EL (cell line): Measurements from ENCODE around the gene PIK3AP1.
A peak's percentile ranks its signal among the peaks of the same experiment; 100 is the strongest.
"Not testable (repeated sequence)": the region's sequence is repeated elsewhere in the genome, so short reads cannot be mapped to it uniquely, and the experiment has no call there.

Experiments used
- DNase-seq: peaks from one replicate; pipeline ENCODE4 v3.0.0-alpha.2; 2016

The PIK3AP1 gene, protein sequence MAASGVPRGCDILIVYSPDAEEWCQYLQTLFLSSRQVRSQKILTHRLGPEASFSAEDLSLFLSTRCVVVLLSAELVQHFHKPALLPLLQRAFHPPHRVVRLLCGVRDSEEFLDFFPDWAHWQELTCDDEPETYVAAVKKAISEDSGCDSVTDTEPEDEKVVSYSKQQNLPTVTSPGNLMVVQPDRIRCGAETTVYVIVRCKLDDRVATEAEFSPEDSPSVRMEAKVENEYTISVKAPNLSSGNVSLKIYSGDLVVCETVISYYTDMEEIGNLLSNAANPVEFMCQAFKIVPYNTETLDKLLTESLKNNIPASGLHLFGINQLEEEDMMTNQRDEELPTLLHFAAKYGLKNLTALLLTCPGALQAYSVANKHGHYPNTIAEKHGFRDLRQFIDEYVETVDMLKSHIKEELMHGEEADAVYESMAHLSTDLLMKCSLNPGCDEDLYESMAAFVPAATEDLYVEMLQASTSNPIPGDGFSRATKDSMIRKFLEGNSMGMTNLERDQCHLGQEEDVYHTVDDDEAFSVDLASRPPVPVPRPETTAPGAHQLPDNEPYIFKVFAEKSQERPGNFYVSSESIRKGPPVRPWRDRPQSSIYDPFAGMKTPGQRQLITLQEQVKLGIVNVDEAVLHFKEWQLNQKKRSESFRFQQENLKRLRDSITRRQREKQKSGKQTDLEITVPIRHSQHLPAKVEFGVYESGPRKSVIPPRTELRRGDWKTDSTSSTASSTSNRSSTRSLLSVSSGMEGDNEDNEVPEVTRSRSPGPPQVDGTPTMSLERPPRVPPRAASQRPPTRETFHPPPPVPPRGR

DNA sequence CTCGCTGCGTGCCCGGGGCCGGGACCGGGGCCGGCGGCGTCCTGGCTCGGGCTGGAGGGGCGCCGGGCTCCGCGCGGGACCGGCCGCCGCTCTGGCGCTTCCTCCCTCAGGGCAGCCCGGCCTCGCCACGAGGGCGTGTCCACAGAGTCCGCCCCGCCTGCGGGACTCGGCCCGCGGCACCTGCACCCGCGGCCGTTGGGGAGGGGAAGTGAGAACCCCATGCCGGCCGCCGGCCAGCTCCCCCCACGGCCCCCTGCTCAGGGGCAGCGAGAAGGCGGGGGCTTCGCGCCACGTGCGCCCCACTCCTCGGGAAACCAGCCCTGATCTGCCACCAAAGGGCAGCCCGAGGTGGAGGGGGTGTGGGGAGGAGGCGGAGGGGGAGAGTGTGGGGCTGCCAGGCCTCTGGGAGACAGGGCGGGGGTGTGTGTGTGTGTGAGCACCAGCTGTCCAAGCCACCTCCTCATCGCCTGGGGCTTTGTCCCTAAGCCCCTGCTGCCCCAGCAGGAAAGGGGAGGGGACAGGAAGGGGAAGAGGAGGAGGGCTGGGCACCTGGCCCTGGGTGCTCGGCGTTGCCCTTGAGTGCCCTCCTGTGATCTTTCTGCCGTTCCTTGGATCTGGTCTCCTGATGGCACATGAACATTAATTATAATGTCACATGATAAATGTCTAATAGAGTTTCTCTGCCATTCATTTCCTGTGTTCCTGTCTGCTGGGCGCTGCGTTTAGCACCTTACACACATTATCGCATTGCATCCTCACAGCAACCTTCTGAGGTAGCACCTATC lies at the start of gene PIK3AP1:
PIK3AP1 (minus strand) TSS at position 93 of the 785 bp plus-strand sequence. CDS start 120 bp downstream, outside the sequence.
- peak; percentile 32 for DNase-seq

DNA sequence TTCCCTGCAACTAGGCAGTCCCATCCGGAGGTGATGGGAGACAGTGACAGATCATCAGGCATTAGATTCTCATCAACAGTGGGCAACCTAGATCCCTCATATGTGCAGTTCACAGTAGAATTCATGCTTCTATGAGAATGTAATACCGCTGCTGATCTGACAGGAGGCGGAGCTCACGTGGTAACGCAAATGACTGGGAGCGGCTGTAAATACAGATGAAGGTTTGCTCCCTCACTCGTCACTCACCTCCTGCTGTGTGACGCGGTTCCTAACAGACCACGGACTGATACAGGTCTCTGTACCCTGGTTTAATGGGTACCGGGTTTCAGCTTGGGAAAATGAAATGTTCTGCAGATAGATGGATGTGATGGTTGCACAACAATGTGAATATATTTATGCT lies 47.8 kb upstream of the PIK3AP1 start:
- no peak for DNase-seq

DNA sequence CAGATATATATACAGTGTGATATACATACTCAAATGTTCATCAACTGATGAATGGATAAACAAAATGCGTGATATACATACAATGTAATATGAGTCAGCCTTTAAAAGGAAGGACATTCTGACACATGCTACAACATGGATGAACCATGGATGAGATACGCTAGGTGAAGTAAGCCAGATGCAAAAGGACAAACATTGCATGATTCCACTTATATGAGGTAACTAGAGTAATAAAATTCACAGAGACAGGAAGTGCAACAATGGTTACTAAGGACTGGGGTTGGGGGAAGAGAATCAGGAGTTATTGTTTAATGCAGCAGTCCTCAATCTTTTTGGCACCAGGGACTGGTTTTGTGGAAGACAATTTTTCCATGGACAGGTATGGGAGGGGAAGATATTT lies 47.3 kb upstream of the PIK3AP1 start:
- peak; percentile 20 for DNase-seq

DNA sequence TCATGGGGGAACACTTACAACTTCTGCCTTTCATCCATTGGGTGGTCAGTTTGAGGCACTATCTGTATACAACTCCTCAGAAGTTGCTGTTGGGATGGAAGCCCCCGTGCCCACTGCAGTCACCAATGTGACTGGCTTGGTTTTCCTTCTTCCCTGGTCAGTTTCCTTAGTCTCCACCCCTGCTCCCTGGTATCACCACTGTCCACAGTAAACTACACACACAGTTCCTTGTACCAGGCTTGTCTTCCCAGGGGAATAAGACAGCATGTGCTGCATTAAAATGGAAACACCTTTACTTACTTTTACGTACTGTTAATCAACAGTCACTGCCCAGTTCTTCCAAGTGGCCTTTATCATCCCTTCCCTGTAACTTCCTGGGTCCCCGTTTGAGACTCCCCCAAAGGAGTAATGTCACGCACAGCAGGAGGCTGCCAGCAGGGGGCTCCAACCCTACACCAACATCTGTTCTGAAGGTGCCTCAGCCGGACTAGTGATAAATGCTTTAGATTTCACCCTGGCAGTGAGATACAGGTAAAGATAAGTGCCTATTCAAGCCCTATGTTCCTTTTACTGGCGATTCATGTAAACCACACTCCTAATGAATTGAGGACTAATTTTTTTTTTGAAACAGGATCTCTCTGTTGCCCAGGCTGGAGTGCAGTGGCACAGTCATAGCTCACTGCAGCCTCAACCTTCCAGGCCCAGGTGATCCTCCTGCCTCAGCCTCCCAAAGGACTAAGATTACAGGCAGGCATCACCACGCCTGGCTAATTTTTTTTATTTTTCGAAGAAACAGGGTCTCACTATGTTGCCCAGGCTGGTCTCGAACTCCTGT lies 45.3 kb upstream of the PIK3AP1 start:
- peak; percentile 72 for DNase-seq

DNA sequence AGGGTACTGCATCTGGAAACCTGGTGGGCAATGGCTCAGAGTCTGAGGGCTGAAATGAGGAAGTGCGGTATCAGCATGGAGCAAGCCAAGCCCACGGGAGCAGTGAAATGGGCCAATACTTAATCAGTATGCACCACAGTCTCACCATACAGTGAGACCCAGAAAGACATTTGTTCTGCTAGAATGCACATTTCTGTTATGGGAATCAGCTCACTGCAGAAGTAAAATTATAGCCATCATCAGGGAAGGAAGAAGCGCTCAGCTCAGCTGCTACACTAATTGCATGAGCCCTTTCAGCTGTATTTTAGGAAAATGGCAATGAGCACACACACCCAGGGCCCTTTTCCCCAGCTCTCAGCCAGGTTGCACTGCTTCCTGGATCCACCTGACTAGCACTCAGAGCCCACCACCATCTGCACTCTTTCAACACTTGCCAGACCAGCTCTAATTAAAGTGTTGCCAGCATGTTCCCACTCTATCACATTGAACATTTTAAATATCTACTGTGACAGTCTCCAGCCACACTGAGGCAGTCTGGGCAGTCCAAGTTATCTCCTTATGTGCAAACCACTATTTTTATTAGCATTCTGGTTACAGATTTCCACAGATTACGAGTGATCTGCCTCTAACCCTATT lies 44.2 kb upstream of the PIK3AP1 start:
- DNase-seq: no peak

DNA sequence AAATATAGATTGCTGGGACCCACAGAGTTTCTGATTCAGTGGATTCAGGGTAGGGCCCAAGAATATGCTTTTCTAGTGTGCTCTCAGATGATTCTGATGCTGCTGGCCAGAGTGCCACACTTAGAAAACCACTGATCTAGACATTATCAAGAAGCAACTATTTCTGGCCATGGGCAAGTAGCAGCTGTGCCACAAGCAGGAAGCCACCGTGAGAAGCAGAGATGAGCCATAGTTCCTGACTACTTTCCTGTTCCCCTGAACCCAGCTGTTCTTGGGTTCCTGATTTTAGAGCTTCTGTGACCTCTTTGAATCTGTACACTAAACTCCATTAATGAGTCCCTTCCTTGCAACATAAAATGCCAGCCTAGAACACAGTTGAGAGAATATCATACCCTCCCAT lies 38.1 kb upstream of the PIK3AP1 start:
- DNase-seq: no peak

DNA sequence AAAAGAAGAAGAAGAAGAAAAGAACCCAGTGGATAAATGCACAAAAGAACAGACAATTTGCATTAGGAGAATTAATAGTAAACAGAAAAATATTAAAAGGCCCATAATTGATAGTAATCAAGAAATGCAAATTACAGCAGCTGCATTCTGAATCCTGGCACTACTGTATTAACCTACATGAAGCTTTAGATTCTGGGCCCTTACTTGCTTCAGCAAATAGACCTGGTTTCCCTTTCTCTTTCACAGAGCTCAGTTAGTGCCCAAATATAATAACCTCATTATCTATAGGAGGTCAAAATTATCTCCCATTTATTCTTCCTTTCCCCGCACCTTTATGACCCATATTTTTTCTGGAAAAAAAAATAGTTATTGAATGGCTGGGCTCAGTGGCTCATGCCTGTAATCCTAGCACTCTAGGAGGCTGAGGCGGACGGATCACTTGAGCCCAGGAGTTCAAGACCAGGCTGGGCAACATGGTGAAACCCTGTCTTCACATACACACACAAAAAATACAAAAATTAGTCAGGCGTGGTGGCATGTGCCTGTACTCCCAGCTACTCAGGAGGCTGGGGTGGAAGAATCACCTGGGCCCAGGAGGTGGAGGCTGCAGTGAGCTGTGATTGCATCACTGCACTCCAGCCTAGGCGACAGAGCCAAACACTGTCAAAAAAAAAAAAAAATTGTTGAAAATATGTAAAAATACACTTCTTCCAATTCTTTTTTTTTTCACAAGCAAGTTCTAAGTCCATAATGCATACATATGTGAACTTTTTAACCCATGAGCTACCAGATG lies 36.0 kb upstream of the PIK3AP1 start:
- no peak for DNase-seq

DNA sequence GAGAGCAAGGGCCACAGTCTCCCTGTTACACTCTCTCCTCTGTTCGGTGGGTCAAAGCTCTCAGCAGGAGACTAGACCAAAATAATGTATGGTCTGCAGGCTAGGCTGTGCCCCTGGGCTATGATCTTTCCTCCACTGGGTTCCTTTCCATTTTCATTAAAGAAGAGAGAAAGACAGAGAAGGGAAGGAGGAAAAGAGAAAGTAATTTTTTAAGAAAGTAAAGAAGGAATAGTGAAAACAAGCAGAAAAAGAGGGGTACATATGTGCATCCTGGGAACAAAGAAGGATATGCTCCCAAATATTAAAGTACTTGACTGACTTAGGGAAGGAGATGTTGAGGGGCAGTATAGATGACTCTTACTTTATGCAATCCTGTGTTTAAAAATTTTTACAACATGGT lies 33.6 kb upstream of the PIK3AP1 start:
- no peak for DNase-seq

DNA sequence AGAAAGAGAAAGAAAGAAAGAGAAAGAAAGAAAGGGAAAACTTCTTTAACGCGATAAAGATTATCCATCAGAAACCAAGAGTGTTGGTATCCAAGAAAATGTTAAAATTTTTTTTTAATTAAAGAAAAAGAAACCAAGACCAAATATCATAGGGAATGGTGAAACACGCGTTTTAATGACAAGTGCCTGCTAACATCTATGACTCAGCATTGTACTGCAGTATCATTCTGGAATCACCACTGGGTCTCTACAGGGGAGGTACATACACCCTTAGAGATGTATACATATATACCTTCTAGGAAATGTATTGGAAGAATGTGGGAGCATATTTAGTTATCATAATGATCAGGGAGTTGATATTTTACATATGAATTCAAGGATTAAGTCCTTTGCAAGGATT lies 32.1 kb upstream of the PIK3AP1 start:
- no peak for DNase-seq

DNA sequence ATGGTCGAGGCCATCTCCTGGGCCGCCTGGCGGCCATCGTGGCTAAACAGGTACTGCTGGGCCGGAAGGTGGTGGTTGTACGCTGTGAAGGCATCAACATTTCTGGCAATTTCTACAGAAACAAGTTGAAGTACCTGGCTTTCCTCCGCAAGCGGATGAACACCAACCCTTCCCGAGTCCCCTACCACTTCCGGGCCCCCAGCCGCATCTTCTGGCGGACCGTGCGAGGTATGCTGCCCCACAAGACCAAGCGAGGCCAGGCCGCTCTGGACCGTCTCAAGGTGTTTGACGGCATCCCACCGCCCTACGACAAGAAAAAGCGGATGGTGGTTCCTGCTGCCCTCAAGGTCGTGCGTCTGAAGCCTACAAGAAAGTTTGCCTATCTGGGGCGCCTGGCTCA lies 30.0 kb upstream of the PIK3AP1 start:
- not testable (repeated sequence) for DNase-seq

DNA sequence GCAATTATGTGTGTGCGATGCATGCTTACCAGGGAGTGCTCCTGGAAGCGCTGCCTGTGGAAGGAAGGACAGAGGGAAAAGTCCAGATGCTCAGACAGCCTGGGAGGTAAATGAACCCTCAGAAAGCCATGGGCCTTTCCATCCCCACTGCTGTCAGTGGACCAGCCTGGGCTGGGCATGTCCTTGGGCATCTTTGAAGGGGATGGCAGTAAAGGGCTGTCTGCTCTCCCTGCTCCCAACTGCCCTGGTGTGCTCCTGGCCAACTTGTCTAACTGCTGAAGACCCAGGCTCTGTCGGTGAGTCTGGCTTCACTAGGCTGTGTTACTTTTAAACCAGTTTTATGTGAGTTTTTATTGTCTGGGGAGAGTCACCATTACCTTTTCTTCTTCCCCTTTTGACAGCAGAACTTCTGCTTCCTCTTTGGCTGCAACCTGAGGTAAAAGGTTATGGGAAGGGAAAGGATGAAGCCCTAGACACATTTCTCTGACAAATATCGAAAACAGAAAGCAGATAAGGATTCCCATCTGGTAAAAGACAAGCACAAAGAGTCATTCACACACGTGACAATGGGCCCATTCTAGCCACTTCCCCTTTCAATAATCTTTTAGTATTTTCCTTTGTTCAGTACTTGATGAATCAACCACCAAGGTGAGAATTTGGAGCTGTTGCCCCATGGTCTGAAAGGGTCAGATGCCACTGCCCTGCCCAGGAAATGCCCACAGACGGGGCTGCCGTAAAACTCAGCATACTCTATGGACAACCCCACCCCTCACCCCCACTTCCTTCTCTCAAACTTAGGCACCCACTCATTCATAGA lies 27.6 kb upstream of the PIK3AP1 start:
- DNase-seq: no peak

DNA sequence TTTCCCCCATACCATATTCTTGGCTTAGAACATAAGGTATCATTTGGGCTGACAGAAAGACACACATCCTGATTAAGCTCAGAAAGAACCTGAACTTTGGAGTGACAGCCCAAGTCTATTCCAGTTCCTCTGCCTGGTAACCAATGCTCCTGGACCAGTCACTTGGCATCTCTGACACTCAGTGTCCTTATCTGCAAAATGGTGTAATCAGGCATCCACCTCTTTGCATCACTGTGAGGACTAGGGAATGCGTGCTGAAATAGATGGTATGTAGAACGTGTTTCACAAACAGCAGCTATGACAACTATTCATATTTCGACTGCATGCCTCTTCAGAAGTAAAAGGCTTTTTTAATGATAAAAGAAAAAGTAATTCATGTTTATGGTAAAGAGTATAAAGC lies 26.2 kb upstream of the PIK3AP1 start:
- no peak for DNase-seq

DNA sequence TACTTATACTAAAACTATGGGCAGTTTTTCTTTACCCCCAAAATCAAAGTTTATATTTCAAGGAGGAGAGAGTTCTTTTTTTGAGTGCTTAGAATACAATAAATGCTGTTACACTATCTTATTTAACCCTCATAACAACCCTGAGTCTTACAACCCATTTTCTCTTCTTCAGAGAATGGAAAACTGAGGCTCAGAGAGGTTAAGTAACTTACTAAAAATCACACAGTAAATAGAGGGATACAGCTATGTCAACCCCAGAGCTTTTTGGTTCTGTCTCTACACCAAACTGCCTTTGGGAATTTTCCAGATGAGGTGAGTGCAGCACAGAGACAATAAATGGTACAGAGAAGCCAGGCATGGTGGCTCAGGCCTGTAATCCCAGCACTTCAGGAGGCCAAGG lies 25.6 kb upstream of the PIK3AP1 start:
- DNase-seq: no peak

DNA sequence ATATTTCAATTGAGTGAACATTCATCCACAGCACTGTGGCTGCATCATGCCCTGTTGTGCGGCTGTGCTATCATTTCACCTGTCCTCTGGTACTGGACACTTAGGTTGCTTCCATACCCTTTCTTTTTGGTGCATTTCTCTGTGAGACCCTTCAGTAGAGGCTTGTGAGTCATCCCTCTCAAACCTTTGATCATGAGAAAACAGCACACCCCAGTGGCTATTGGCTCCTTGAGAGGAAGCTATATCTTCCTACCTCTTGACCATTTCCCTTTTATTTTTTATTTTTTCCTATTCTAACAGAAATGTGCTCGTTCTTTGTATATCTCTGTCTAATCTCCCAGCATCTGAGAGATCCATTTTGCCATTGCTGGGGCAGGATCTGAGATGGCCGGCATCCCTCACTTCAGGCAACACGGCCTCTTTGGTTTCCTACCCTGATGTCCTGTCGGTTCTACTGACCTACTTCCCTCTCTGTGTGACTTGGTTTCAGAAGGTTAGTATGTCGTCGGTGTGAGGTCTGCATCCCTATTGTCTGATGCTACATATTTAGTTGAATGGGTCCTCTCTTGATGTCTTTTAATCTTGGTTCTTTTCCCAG lies 23.8 kb upstream of the PIK3AP1 start:
- peak; percentile 33 for DNase-seq

DNA sequence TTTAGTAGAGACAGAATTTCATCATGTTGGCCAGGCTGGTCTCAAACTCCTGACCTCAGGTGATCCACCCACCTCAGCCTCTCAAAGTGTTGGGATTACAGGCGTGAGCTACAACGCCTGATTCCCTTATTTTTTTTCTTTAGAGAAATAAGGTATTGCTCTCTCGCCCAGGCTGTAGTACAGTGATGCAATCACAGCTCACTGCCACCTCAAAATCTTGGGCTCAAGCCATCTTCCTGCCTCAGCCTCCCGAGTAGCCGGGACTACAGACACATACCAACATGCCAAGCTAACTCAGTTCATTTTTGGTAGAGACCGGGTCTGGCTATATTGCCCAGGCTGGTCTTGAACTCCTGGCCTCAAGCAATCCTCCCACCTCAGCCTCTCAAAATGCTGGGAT lies 21.2 kb upstream of the PIK3AP1 start:
- DNase-seq: not testable (repeated sequence)

DNA sequence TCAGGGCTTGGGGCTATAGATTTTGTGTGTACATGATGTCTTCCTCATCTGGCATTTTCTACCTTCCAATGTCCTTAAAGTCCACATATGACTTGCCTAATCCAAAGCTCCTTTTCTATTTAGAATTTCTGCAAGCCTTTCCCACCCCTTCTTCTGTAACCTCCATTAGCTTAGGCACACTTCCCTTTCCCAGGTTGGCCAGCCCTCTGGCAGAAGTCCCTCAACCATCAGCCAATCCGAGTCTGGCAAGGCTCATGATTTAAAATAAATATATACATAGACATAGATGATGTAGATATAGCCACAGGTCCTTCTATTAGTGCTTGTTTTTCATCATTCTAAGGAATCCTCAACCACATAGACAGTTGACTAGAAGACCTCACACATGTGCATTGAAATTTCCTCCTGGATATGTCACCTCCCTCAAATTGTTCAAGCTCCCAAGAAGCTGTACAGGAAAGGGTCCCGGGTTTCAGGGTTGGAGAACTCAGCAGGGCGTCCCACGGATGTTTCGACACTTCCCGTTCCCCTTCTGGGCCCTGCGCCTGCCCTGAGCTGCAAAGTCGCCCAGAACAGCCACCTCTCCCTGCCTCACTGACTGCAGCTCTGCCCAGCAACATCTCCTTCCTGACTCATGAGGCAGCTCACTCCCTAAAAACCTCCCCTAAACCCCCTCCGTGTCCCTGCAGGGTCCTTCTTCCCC lies 20.4 kb upstream of the PIK3AP1 start:
- DNase-seq: no peak

DNA sequence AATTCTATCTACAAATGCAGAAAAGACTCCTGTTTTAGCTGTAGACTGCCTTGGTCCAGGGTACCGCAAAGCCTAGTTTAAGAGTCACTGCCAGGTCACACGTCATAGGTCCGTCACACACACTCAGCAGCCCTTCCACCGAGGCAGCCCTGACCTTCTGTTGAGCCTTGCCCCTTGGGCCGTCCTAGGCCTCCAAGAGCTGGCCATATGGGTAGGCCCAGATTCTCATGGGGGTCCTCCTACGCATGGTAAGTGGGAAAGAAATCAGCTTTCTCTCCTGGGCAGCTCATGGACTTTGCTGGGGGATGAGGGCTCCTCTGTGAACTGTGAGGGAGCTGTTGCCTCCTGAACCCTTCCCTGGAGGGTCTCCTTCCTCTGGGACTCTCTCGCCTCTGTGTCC lies 19.8 kb upstream of the PIK3AP1 start:
- DNase-seq: no peak

DNA sequence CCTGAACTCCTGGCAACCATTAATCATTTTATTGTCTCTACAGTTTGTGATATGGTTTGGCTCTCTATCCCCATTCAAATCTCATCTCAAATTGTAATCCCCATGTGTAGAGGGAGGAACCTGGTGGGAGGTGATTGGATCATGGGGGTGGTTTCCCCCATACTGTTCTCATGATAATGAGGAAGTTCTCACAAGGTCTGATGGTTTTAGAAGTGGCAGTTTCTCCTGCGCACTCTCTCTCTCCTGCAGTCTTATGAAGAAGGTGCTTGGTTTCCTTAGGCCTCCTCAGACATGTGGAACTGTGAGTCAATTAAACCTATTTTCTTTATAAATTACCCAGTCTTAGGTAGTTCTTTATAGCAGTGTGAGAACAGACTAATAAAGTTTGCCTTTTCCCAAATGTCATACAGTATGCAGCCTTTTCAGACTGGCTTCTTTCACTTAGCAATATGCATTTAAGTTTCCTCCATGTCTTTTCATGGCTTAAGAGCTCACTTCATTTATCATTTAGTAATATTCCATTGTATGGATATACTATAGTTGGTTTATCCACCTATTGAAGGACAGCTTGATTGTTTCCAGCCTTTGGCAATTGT lies 17.1 kb upstream of the PIK3AP1 start:
- DNase-seq: not testable (repeated sequence)

DNA sequence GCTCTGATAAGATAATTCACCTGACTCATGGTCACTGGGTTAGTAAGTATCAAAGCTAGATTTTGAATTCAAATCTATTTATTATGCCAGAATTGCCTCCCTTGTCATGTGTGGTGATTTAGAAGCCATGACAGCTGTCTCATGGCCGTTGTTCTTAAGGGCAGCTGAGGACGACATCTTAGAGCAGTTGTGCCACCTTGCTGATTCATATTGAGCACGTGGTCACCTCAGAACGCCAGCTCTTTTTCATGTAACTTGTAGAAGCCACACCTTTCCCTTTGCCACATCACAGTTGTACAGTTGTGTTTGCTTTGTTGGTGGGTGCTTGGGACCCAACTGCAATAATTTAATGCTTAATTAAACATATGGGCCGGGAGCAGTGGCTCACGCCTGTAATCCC lies 4.3 kb upstream of the PIK3AP1 start:
- DNase-seq: no peak
